Breast epithelium (tissue), 3 donors: ENCODE measurements around the gene AOPEP.

Experiments
- CTCF ChIP-seq, 3 donors: fragments of 450-650 bp; IDR thresholded peaks; one replicate each; pipeline ENCODE4 v1.5.1; 2016 to 2017; ENCODE audit warnings: antibody characterized with exemption in 3 of 3, mild to moderate bottlenecking in 3 of 3, moderate library complexity in 3 of 3
- POLR2AphosphoS5 ChIP-seq, 3 donors: sonication (generic); formaldehyde crosslinking; IDR thresholded peaks; one replicate each; pipeline ENCODE4 v1.6.1; 2017; ENCODE audit warnings: antibody characterized with exemption in 3 of 3

DNA sequence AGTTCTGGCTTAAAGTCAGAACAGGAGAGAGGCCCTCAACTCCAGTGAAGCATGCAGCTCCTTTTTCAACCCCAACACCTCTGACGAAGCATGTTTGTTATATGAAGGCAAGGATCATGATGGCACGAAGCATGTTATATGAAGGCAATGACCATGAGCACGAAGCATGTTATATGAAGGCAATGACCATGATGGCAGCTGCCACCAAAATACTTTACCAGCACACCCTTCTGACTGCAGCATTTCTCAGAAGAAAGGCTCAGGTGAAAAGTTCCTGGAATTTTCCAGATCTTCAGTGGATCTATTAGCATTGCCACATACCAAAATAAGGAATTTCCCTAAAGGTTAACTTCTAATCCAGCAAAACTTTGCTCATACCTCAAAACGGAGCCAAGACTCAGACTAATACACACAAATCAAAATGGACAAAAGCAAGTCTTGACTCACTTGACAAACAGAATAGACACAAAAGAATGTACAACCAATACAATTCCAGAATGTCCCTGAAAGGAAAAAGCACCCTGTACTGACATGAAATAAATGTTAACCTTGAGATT, 373.6 kb downstream of the AOPEP start:
- no peak for TF ChIP-seq CTCF (IDR thresholded peaks at IDR 0.05)
- no peak for TF ChIP-seq POLR2AphosphoS5 (IDR thresholded peaks at IDR 0.05)
